Measurements from ENCODE around the gene ZNF674.

GRCh38 chrX:46456125-46456922 lies 88.9 kb downstream of the ZNF674 start:
- TF ChIP-seq GATA2 (IDR thresholded peaks at IDR 0.05; ENCODE audit: low read depth, low read length) (no peak), GATA3 (IDR thresholded peaks at IDR 0.05; ENCODE audit: low read depth, low read length) (no peak)
